HepG2 (cell line): ENCODE results near the gene CBLC. TPM values are rescaled to one million over a fixed set of nuclear protein-coding genes. Genes with fewer than 3 reads are reported as not detected.

ENCODE experiments used
- AKAP8 ChIP-seq: sonication (generic); formaldehyde crosslinking; IDR thresholded peaks from 2 replicates; pipeline ENCODE4 v1.5.1; 2020; ENCODE audit warnings: mild to moderate bottlenecking, missing genetic modification reagents
- FOXJ3 ChIP-seq: sonication (generic); formaldehyde crosslinking; IDR thresholded peaks from 2 replicates; pipeline ENCODE4 v1.4.0; 2020; ENCODE audit warnings: missing genetic modification reagents, mild to moderate bottlenecking, borderline replicate concordance
- GPN1 ChIP-seq: sonication (generic); formaldehyde crosslinking; IDR thresholded peaks from 2 replicates; pipeline ENCODE4 v1.5.1; 2020; ENCODE audit warnings: missing genetic modification reagents, borderline replicate concordance
- HDAC6 ChIP-seq: fragments of 200-600 bp; sonication (generic); IDR thresholded peaks from 2 replicates; pipeline ENCODE4 v1.7.0; 2017; ENCODE audit warnings: mild to moderate bottlenecking, antibody characterized with exemption, low read length, low read depth
- SMAD9 ChIP-seq: sonication (generic); formaldehyde crosslinking; IDR thresholded peaks from 2 replicates; pipeline ENCODE4 v1.5.1; 2020; ENCODE audit warnings: mild to moderate bottlenecking, missing genetic modification reagents
- TRIM24 ChIP-seq: sonication (generic); formaldehyde crosslinking; IDR thresholded peaks from 2 replicates; pipeline ENCODE4 v1.8.0; 2022; ENCODE audit warnings: mild to moderate bottlenecking, missing genetic modification reagents
- ZNF446 ChIP-seq: sonication (generic); formaldehyde crosslinking; IDR thresholded peaks from 2 replicates; pipeline ENCODE4 v1.5.0; 2020; ENCODE audit warnings: mild to moderate bottlenecking, missing genetic modification reagents
- ZNF556 ChIP-seq: sonication (generic); formaldehyde crosslinking; IDR thresholded peaks from 2 replicates; pipeline ENCODE4 v1.4.0; 2020; ENCODE audit warnings: mild to moderate bottlenecking, missing genetic modification reagents, borderline replicate concordance
- ZNF652 ChIP-seq: IDR thresholded peaks from 2 replicates; pipeline ENCODE4 v1.6.1; 2016; ENCODE audit warnings: low read depth, borderline replicate concordance
- polyA plus RNA-seq, 8 experiments: library from polyadenylated mRNA; depleted of rRNA in 3 of 8; stranded (reverse) in 7 of 8; unstranded in 1 of 8; fragments of >200 nt; fragmentation: Illumina TruSeq in 4 of 8; extraction: Trizol in 4 of 8; gene quantifications; 2 replicates each; pipeline versions ENCODE4 v1.2.1 to v1.2.3, GENCODE V29; 2011 to 2016; ENCODE audit warnings: low read depth in 4 of 8, missing spikeins in 1 of 8, mixed read lengths in 1 of 8; ENCODE audit not compliant: insufficient read depth in 1 of 8
- total RNA-seq, 5 experiments: library from RNA; depleted of rRNA; stranded (reverse); fragments of >200 nt; fragmentation: Illumina TruSeq; extraction: Trizol; gene quantifications; 2 replicates each; pipeline ENCODE4 v1.2.3, GENCODE V29; 2016; ENCODE audit warnings: low read depth in 1 of 5
- TF ChIP-seq, protein P1 (sequence below): sonication (generic); formaldehyde crosslinking; IDR thresholded peaks from 2 replicates; pipeline ENCODE4 v1.4.0; 2020; ENCODE audit warnings: missing genetic modification reagents
- TF ChIP-seq, protein P2 (sequence below): IDR thresholded peaks from 2 replicates; pipeline ENCODE4 v1.6.1; 2016; ENCODE audit warnings: missing compliant biosample characterization, missing genetic modification reagents, borderline replicate concordance

The CBLC gene
- total and polyA plus RNA-seq, 2 of the 13 experiments (the other 11 are each of a cell fraction or from before 2014, with no cell fraction given), result 1.8 to 2.6 TPM

DNA sequence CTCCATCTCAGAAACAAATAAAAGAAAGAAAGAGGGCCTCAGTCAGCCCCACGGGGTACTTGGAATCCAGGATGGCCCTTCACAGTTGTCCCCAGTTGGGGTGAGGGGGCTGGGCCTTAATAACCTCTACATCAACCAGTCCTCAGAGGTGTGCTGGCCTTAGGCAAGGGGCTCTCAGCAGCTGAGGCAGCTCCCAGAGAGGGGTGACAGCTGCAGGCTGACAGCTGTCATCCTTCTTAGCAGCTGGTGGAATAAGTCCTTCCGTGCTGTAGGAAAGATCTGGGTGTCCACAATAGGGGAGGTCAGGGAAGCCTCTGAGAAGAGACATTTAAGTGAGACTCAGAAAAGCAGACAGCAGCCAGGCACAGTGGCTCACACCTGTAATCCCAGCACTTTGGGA, 38.6 kb downstream of the CBLC start (continued):
- TF ChIP-seq, protein P1, sequence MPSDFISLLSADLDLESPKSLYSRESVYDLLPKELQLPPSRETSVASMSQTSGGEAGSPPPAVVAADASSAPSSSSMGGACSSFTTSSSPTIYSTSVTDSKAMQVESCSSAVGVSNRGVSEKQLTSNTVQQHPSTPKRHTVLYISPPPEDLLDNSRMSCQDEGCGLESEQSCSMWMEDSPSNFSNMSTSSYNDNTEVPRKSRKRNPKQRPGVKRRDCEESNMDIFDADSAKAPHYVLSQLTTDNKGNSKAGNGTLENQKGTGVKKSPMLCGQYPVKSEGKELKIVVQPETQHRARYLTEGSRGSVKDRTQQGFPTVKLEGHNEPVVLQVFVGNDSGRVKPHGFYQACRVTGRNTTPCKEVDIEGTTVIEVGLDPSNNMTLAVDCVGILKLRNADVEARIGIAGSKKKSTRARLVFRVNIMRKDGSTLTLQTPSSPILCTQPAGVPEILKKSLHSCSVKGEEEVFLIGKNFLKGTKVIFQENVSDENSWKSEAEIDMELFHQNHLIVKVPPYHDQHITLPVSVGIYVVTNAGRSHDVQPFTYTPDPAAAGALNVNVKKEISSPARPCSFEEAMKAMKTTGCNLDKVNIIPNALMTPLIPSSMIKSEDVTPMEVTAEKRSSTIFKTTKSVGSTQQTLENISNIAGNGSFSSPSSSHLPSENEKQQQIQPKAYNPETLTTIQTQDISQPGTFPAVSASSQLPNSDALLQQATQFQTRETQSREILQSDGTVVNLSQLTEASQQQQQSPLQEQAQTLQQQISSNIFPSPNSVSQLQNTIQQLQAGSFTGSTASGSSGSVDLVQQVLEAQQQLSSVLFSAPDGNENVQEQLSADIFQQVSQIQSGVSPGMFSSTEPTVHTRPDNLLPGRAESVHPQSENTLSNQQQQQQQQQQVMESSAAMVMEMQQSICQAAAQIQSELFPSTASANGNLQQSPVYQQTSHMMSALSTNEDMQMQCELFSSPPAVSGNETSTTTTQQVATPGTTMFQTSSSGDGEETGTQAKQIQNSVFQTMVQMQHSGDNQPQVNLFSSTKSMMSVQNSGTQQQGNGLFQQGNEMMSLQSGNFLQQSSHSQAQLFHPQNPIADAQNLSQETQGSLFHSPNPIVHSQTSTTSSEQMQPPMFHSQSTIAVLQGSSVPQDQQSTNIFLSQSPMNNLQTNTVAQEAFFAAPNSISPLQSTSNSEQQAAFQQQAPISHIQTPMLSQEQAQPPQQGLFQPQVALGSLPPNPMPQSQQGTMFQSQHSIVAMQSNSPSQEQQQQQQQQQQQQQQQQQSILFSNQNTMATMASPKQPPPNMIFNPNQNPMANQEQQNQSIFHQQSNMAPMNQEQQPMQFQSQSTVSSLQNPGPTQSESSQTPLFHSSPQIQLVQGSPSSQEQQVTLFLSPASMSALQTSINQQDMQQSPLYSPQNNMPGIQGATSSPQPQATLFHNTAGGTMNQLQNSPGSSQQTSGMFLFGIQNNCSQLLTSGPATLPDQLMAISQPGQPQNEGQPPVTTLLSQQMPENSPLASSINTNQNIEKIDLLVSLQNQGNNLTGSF (CRISPR knock-in tag), result no peak
- TF ChIP-seq ZNF652 (no peak), SMAD9 (CRISPR knock-in tag) (no peak), FOXJ3 (CRISPR knock-in tag) (no peak), GPN1 (CRISPR knock-in tag) (no peak), TRIM24 (CRISPR knock-in tag) (no peak), ZNF446 (CRISPR knock-in tag) (no peak), AKAP8 (CRISPR knock-in tag) (no peak), ZNF556 (CRISPR knock-in tag) (no peak), HDAC6 (no peak)
- TF ChIP-seq, protein P2, sequence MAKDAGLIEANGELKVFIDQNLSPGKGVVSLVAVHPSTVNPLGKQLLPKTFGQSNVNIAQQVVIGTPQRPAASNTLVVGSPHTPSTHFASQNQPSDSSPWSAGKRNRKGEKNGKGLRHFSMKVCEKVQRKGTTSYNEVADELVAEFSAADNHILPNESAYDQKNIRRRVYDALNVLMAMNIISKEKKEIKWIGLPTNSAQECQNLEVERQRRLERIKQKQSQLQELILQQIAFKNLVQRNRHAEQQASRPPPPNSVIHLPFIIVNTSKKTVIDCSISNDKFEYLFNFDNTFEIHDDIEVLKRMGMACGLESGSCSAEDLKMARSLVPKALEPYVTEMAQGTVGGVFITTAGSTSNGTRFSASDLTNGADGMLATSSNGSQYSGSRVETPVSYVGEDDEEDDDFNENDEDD (CRISPR knock-in tag), result no peak
- TF ChIP-seq, all 625 proteins: peak for 0
